ENCODE results near the gene MZT2B. TPM values are rescaled to one million over a fixed set of nuclear protein-coding genes. Genes with fewer than 3 reads are reported as not detected.
"Not testable (repeated sequence)": the region's sequence is repeated elsewhere in the genome, so short reads cannot be mapped to it uniquely, and the experiment has no call there.

The MZT2B gene
- total and polyA plus RNA-seq, 2 of the 4 experiments (the other 2 are of a cell fraction): 24.9 to 115 TPM

- intact Hi-C loops (cut with micrococcal nuclease); H3K18ac ChIP-seq (ENCODE audit: low read depth, low read length); H2BK5ac ChIP-seq (ENCODE audit: low read depth, low read length, poor library complexity, severe bottlenecking); H2AK5ac ChIP-seq (ENCODE audit: low read depth, low read length); H3K4ac ChIP-seq (ENCODE audit: low read depth, low read length); H3K4me1 ChIP-seq (ENCODE audit: control insufficient read depth, insufficient read depth, low read length); H3K4me3 ChIP-seq (ENCODE audit: insufficient read depth, low read depth, low read length); H2BK20ac ChIP-seq (ENCODE audit: low read depth, low read length); H4K20me1 ChIP-seq (ENCODE audit: insufficient read depth, low read length); H2BK120ac ChIP-seq (ENCODE audit: low read depth, low read length); H2BK15ac ChIP-seq (ENCODE audit: low read depth, low read length); dilution Hi-C loops (cut with HindIII; ENCODE audit: low sequenced_read_pairs, unreplicated experiment); ATAC-seq (ENCODE audit: low read depth); H3K36me3 ChIP-seq (ENCODE audit: control insufficient read depth, insufficient read depth, low read length); H3K27ac ChIP-seq (ENCODE audit: insufficient read depth, low read length); H3K23ac ChIP-seq (ENCODE audit: low read depth, low read length); BruUV-seq (replicated peaks); H3K9me1 ChIP-seq (ENCODE audit: insufficient read depth, low read length); POLR2A ChIA-PET (ENCODE audit: unreplicated experiment); H3K4me2 ChIP-seq (ENCODE audit: low read depth, low read length); H4K8ac ChIP-seq (ENCODE audit: low read depth in 2 of 2, low read length in 2 of 2); DNase-seq; H4K5ac ChIP-seq (ENCODE audit: low read depth, low read length); H2AK9ac ChIP-seq (replicated peaks; ENCODE audit: low read depth, low read length, poor library complexity); H3K9me3 ChIP-seq (ENCODE audit: control insufficient read depth, insufficient read depth, low read length); H3K14ac ChIP-seq (replicated peaks; ENCODE audit: low read depth, low read length); H3K79me1 ChIP-seq (ENCODE audit: low read depth in 1 of 2, low read length in 2 of 2); in situ Hi-C loops (cut with MboI; ENCODE audit: low sequenced_read_pairs); H2AFZ ChIP-seq (replicated peaks; ENCODE audit: low read length, poor library complexity); H3K56ac ChIP-seq (ENCODE audit: extremely low read depth, insufficient read depth, low read length); H4K91ac ChIP-seq (ENCODE audit: insufficient read depth, low read depth, low read length); CTCF ChIA-PET; H3K9ac ChIP-seq (ENCODE audit: low read depth, low read length); H3K27me3 ChIP-seq (ENCODE audit: control insufficient read depth, insufficient read depth, low read length): not testable (repeated sequence)
- WGBS, 2 experiments (ENCODE audit: extremely low coverage in 2 of 2, insufficient read length in 1 of 2): 20% methylated on average over 1 of the region's 2 CpGs; no CpG with 5 or more reads in 1 of the 2 experiments
Measured at GRCh38 chr2:130233066-130233465, 51.0 kb downstream of the MZT2B start.

DNA sequence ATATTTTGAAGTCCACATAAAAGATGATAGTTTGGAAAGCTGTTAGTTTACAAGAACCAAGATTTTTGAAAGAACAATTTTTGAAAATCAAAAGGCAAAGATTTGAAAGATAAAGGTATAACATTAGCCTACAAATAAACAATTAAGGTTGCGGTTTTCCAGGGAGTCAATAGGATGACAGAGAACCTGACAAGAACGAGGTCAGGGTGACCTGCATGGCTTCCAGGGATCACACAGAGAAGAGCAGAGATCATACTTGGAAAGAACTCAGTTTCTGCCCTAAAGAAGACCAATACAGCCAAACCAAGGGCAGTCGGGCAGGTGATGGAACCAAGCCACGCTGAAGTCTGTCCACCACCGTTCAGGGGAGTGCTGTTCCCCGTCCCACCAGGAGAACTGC is 57.5 kb downstream of the MZT2B start:
- H3K79me1 ChIP-seq (ENCODE audit: low read depth in 1 of 2, low read length in 2 of 2); H4K91ac ChIP-seq (ENCODE audit: insufficient read depth, low read depth, low read length); BruUV-seq (replicated peaks); H2AFZ ChIP-seq (replicated peaks; ENCODE audit: low read length, poor library complexity); H2BK120ac ChIP-seq (ENCODE audit: low read depth, low read length); H3K27me3 ChIP-seq (ENCODE audit: control insufficient read depth, insufficient read depth, low read length); in situ Hi-C loops (cut with MboI; ENCODE audit: low sequenced_read_pairs); ATAC-seq (ENCODE audit: low read depth); H2BK15ac ChIP-seq (ENCODE audit: low read depth, low read length); H3K4ac ChIP-seq (ENCODE audit: low read depth, low read length); H2BK20ac ChIP-seq (ENCODE audit: low read depth, low read length); CTCF ChIA-PET; H3K27ac ChIP-seq (ENCODE audit: insufficient read depth, low read length); H3K9ac ChIP-seq (ENCODE audit: low read depth, low read length); H3K23ac ChIP-seq (ENCODE audit: low read depth, low read length); H3K56ac ChIP-seq (ENCODE audit: extremely low read depth, insufficient read depth, low read length); H3K18ac ChIP-seq (ENCODE audit: low read depth, low read length); DNase-seq; H3K9me1 ChIP-seq (ENCODE audit: insufficient read depth, low read length); H3K4me3 ChIP-seq (ENCODE audit: insufficient read depth, low read depth, low read length); dilution Hi-C loops (cut with HindIII; ENCODE audit: low sequenced_read_pairs, unreplicated experiment); H2AK5ac ChIP-seq (ENCODE audit: low read depth, low read length); H3K9me3 ChIP-seq (ENCODE audit: control insufficient read depth, insufficient read depth, low read length); H4K8ac ChIP-seq (ENCODE audit: low read depth in 2 of 2, low read length in 2 of 2); H3K4me2 ChIP-seq (ENCODE audit: low read depth, low read length); H3K4me1 ChIP-seq (ENCODE audit: control insufficient read depth, insufficient read depth, low read length); H2AK9ac ChIP-seq (replicated peaks; ENCODE audit: low read depth, low read length, poor library complexity); intact Hi-C loops (cut with micrococcal nuclease); H4K20me1 ChIP-seq (ENCODE audit: insufficient read depth, low read length); H3K36me3 ChIP-seq (ENCODE audit: control insufficient read depth, insufficient read depth, low read length); POLR2A ChIA-PET (ENCODE audit: unreplicated experiment); H3K14ac ChIP-seq (replicated peaks; ENCODE audit: low read depth, low read length); H4K5ac ChIP-seq (ENCODE audit: low read depth, low read length); H2BK5ac ChIP-seq (ENCODE audit: low read depth, low read length, poor library complexity, severe bottlenecking): not testable (repeated sequence)
- WGBS, 2 experiments (ENCODE audit: extremely low coverage in 2 of 2, insufficient read length in 1 of 2): no CpG with 5 or more reads among the region's 6 CpGs

Measured in IMR-90 (cell line).